GM12891 (cell line): ENCODE results near the gene KCNQ5.

Experiments
- POLR2A ChIP-seq: IDR thresholded peaks from 2 replicates; pipeline ENCODE4 v1.6.1; 2011; ENCODE audit warnings: low read depth, low read length, control low read depth
- POLR2AphosphoS5 ChIP-seq: IDR thresholded peaks from 2 replicates; pipeline ENCODE4 v1.6.1; 2011; ENCODE audit warnings: low read depth, low read length, control low read depth
- POU2F2 ChIP-seq: IDR thresholded peaks from 2 replicates; pipeline ENCODE4 v1.6.1; 2011; ENCODE audit warnings: low read depth, mild to moderate bottlenecking, control low read depth, low read length, moderate library complexity
- TAF1 ChIP-seq: IDR thresholded peaks from 2 replicates; pipeline ENCODE4 v1.6.1; 2011; ENCODE audit warnings: low read depth, low read length, control low read depth

GRCh38 chr6:72905705-72906478 lies 284.0 kb downstream of the KCNQ5 start:
- TF ChIP-seq POLR2AphosphoS5: no peak
- TF ChIP-seq POLR2A: no peak
- TF ChIP-seq TAF1: no peak
- no peak for TF ChIP-seq POU2F2
